H1 (cell line): Measurements from ENCODE around the gene DCBLD1.

Experiments used
- JUN ChIP-seq: IDR thresholded peaks from 2 replicates; pipeline ENCODE4 v1.6.1; 2011; ENCODE audit warnings: low read depth, mild to moderate bottlenecking, improper control_type of control experiment, low read length
- POLR2A ChIP-seq, 2 experiments: IDR thresholded peaks; 1 replicate in 1 of 2; 2 replicates in 1 of 2; pipeline ENCODE4 v1.6.1; 2011; ENCODE audit warnings: low read depth in 2 of 2, low read length in 2 of 2, mild to moderate bottlenecking in 2 of 2; ENCODE audit errors: control extremely low read depth in 1 of 2
- TF ChIP-seq, protein P1 (sequence below), 3 experiments: IDR thresholded peaks; 1 replicate in 2 of 3; 2 replicates in 1 of 3; pipeline versions ENCODE4 v1.5.1 to v1.6.1; 2011; ENCODE audit warnings: low read length in 3 of 3, mild to moderate bottlenecking in 3 of 3, inconsistent platforms in 2 of 3, low read depth in 1 of 3, moderate library complexity in 1 of 3; ENCODE audit not compliant: insufficient read depth in 1 of 3; ENCODE audit errors: control extremely low read depth in 1 of 3
- TF ChIP-seq, protein P2 (sequence below): IDR thresholded peaks from 2 replicates; pipeline ENCODE4 v1.6.1; 2012; ENCODE audit warnings: inconsistent platforms

DNA sequence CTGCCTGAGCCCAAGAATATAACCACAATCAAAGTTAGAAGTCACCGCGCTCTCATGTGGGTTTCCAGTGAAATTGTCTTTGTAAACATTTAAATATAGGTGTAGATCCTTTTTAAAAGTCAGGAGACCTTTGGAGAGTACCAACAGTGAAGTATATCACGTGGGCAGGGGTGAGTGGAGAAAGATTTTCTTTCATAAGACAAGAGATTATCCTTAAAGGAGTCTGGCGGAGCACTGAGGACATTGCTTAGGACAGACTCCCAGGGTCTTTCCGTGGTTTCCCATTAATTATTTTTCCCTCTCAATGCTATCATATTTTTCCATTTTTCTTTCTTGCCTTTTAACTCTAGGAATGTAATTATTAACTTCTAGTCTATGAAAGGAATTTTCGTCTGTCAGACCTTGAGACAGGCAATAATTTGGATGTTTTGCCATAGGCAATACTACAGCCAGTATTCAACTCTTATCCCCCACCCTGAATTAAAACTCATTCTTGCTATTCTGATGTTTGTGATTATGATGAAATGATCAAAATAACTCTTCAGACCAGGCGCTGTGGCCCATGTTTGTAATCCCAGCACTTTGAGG lies 31.4 kb downstream of the DCBLD1 start:
- TF ChIP-seq JUN (no peak), POLR2A (IDR thresholded peaks at IDR 0.05; ENCODE audit: control extremely low read depth in 1 of 2, low read depth in 2 of 2, low read length in 2 of 2) (no peak)
- TF ChIP-seq, protein P1, sequence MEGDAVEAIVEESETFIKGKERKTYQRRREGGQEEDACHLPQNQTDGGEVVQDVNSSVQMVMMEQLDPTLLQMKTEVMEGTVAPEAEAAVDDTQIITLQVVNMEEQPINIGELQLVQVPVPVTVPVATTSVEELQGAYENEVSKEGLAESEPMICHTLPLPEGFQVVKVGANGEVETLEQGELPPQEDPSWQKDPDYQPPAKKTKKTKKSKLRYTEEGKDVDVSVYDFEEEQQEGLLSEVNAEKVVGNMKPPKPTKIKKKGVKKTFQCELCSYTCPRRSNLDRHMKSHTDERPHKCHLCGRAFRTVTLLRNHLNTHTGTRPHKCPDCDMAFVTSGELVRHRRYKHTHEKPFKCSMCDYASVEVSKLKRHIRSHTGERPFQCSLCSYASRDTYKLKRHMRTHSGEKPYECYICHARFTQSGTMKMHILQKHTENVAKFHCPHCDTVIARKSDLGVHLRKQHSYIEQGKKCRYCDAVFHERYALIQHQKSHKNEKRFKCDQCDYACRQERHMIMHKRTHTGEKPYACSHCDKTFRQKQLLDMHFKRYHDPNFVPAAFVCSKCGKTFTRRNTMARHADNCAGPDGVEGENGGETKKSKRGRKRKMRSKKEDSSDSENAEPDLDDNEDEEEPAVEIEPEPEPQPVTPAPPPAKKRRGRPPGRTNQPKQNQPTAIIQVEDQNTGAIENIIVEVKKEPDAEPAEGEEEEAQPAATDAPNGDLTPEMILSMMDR (IDR thresholded peaks at IDR 0.05; ENCODE audit: control extremely low read depth in 1 of 3, insufficient read depth in 1 of 3, low read depth in 1 of 3, low read length in 3 of 3) = no peak
- TF ChIP-seq, protein P2, sequence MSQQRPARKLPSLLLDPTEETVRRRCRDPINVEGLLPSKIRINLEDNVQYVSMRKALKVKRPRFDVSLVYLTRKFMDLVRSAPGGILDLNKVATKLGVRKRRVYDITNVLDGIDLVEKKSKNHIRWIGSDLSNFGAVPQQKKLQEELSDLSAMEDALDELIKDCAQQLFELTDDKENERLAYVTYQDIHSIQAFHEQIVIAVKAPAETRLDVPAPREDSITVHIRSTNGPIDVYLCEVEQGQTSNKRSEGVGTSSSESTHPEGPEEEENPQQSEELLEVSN = no peak
